ENCODE measurements around the gene RNF175.
A peak's percentile ranks its signal among the peaks of the same experiment; 100 is the strongest.

RNF175 gene

DNA sequence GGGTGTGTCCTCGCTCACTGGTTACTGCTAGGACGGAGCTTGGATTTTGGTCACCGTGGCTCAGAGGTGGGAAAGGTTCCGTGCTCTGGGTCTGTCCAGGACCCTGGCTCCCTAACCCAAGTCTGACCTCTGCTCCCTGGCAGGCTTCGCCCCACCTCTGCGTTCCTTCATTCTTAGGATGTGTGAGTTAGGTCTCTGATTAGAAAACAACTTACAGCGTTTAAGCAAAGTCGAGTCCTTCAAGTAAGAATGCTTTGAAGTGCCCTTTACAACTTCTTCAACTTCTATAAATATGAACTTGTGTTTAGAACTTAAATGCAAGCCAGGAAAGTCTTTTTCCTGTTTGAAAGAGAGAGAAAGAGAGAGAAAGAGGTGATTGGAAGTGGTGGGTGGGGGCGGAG lies 74.9 kb downstream of the RNF175 start:
- no peaks in the 10 kb centered on the region for H3F3A ChIP-seq (ENCODE audit: insufficient read depth, low read length)
- no peaks in the 10 kb centered on the region for H3K9me2 ChIP-seq (replicated peaks; ENCODE audit: insufficient read depth, low read length)
- H3K36me3 ChIP-seq (replicated peaks; ENCODE audit: insufficient read depth, low read length), result no peaks in the 10 kb centered on the region
- no peak for DNase-seq
- H3K4me1 ChIP-seq (ENCODE audit: low read length), result no peaks in the 10 kb centered on the region
- no peak overlapping the region for H3K27ac ChIP-seq (ENCODE audit: low read length)
- no peaks in the 10 kb centered on the region; the same call in none of the 2 replicates for H3K27me3 ChIP-seq (replicated peaks; ENCODE audit: insufficient read depth, low read length)
- H3K79me2 ChIP-seq (ENCODE audit: low read length), result no peaks in the 10 kb centered on the region
- TF ChIP-seq EZH2phosphoT487 (IDR thresholded peaks at IDR 0.05; ENCODE audit: low read length) (no peak), EZH2 (optimal IDR thresholded peaks at IDR 0.05; ENCODE audit: low read depth, low read length) (no peak)
- TF ChIP-seq, protein P1, sequence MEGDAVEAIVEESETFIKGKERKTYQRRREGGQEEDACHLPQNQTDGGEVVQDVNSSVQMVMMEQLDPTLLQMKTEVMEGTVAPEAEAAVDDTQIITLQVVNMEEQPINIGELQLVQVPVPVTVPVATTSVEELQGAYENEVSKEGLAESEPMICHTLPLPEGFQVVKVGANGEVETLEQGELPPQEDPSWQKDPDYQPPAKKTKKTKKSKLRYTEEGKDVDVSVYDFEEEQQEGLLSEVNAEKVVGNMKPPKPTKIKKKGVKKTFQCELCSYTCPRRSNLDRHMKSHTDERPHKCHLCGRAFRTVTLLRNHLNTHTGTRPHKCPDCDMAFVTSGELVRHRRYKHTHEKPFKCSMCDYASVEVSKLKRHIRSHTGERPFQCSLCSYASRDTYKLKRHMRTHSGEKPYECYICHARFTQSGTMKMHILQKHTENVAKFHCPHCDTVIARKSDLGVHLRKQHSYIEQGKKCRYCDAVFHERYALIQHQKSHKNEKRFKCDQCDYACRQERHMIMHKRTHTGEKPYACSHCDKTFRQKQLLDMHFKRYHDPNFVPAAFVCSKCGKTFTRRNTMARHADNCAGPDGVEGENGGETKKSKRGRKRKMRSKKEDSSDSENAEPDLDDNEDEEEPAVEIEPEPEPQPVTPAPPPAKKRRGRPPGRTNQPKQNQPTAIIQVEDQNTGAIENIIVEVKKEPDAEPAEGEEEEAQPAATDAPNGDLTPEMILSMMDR (IDR thresholded peaks at IDR 0.05; ENCODE audit: low read length), result no peak
- H3K9me3 ChIP-seq (replicated peaks; ENCODE audit: insufficient read depth, low read length), result no peaks in the 10 kb centered on the region
- H3K4me2 ChIP-seq (ENCODE audit: low read depth, low read length), result no peak overlapping the region
- no peaks in the 10 kb centered on the region for H4K20me1 ChIP-seq (ENCODE audit: insufficient read depth, low read length)
- no peak overlapping the region for H2AFZ ChIP-seq (ENCODE audit: low read length)
- no peak overlapping the region for H3K4me3 ChIP-seq (ENCODE audit: low read length)
- H3K9ac ChIP-seq (ENCODE audit: low read length), result no peak overlapping the region

DNA sequence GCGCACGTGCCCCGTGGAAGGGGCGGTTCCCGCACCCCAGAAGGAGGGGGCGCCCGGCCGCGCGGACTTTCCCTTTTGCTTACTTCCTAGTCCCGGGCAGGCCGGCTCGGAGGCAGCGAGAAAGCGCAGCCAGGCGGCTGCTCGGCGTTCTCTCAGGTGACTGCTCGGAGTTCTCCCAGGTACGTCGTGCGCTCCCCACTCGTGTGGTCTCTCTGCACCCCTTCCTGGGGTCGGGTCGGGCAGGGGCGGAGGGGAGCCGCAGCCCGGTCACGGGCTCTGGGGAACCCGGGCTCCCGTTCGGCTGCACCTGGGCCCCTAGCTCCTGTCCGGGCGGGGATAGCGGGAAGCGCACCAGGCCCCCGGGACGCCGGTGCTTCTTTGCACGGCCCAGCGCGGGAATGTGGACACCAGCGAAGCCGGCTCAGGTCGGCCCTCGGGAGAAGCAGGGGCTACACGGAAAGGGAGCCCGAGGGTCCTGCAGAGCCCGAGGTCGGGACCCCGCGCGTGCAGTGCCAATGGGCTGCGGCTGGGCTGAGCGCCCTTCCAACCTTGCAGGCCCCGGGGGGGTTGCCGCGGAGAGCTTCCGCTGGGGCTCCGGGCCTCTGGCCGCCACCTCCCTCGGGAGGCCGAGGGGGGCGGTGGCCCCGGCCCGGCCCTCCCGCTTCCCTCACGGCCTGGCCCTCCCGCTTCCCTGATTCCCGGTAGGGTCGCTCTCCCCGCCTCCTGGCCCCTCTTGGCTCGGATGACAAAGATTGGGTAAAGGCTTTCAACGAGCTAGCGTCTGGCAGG lies 75.4 kb downstream of the RNF175 start, which contains the start of gene TLR2:
Gene TLR2, plus strand, starts transcription at position 99 of the 789 bp plus-strand sequence. CDS start 18,628 bp downstream, outside the sequence.
- H3K4me2 ChIP-seq (ENCODE audit: low read depth, low read length), result peak within 1 kb of the TSS; percentile 65
- DNase-seq, result peak; percentile 14
- TF ChIP-seq, protein P1 (IDR thresholded peaks at IDR 0.05; ENCODE audit: low read length), result no peak
- no peak for TF ChIP-seq EZH2 (optimal IDR thresholded peaks at IDR 0.05; ENCODE audit: low read depth, low read length)
- TF ChIP-seq EZH2phosphoT487 (IDR thresholded peaks at IDR 0.05; ENCODE audit: low read length), result no peak

DNA sequence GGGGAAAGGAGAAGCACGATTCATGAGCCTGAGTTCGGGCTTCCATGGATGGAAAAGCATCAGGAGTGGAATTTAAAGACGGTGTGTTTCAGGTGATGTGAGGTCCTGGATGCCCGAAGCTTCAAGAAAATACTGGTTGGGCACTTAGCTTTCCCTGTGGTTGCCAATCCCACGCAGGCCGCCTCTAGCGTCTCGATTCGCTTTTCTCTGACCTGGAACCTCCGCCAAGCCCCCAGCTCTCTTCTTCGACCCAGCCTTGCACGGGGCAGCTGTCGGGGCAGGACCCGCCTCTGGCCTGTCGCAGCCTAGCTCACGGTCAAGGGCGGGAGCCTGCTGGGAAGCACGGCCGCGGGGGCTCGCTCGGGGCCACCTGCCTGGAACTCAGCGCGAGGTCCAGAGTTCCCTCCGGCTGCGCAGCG lies 76.1 kb downstream of the RNF175 start:
- no peak for DNase-seq
- no peaks in the 10 kb centered on the region for H3K36me3 ChIP-seq (replicated peaks; ENCODE audit: insufficient read depth, low read length)
- H3K27ac ChIP-seq (ENCODE audit: low read length), result no peak overlapping the region
- no peaks in the 10 kb centered on the region for H3K9me2 ChIP-seq (replicated peaks; ENCODE audit: insufficient read depth, low read length)
- peak overlapping the region; percentile 48; the same call in 1 of the 2 replicates for H3K4me3 ChIP-seq (ENCODE audit: low read length)
- TF ChIP-seq EZH2 (optimal IDR thresholded peaks at IDR 0.05; ENCODE audit: low read depth, low read length) (no peak), EZH2phosphoT487 (IDR thresholded peaks at IDR 0.05; ENCODE audit: low read length) (no peak)
- TF ChIP-seq, protein P1 (IDR thresholded peaks at IDR 0.05; ENCODE audit: low read length), result no peak
- no peak overlapping the region for H3K9ac ChIP-seq (ENCODE audit: low read length)
- no peaks in the 10 kb centered on the region for H3K4me1 ChIP-seq (ENCODE audit: low read length)
- no peaks in the 10 kb centered on the region for H3K79me2 ChIP-seq (ENCODE audit: low read length)
- peak overlapping the region; percentile 65 for H3K4me2 ChIP-seq (ENCODE audit: low read depth, low read length)
- no peak overlapping the region for H2AFZ ChIP-seq (ENCODE audit: low read length)
- no peaks in the 10 kb centered on the region; the same call in none of the 2 replicates for H3K27me3 ChIP-seq (replicated peaks; ENCODE audit: insufficient read depth, low read length)
- no peaks in the 10 kb centered on the region for H3K9me3 ChIP-seq (replicated peaks; ENCODE audit: insufficient read depth, low read length)
- no peaks in the 10 kb centered on the region for H4K20me1 ChIP-seq (ENCODE audit: insufficient read depth, low read length)
- no peaks in the 10 kb centered on the region for H3F3A ChIP-seq (ENCODE audit: insufficient read depth, low read length)

More for the DNA sequence above, 75.4 kb downstream of the RNF175 start, which contains the start of gene TLR2:
- Histone ChIP-seq H3K27ac (ENCODE audit: low read length) (no peak within 1 kb of the TSS), H3K4me3 (ENCODE audit: low read length) (peak within 1 kb of the TSS; percentile 48), H4K20me1 (ENCODE audit: insufficient read depth, low read length) (no peaks in the 10 kb centered on the region), H3F3A (ENCODE audit: insufficient read depth, low read length) (no peaks in the 10 kb centered on the region), H3K79me2 (ENCODE audit: low read length) (no peaks in the 10 kb centered on the region), H2AFZ (ENCODE audit: low read length) (peak within 1 kb of the TSS; percentile 42; the same call in 1 of the 2 replicates), H3K9me2 (replicated peaks; ENCODE audit: insufficient read depth, low read length) (no peaks in the 10 kb centered on the region), H3K9me3 (replicated peaks; ENCODE audit: insufficient read depth, low read length) (no peaks in the 10 kb centered on the region), H3K4me1 (ENCODE audit: low read length) (no peaks in the 10 kb centered on the region), H3K27me3 (replicated peaks; ENCODE audit: insufficient read depth, low read length) (no peaks in the 10 kb centered on the region; the same call in none of the 2 replicates), H3K36me3 (replicated peaks; ENCODE audit: insufficient read depth, low read length) (no peaks in the 10 kb centered on the region), H3K9ac (ENCODE audit: low read length) (no peak within 1 kb of the TSS)
